A549 (cell line): ENCODE results near the gene ASXL3.

ENCODE experiments used
- CTCF ChIP-seq: fragments of >200 bp; sonication (Bioruptor Twin); formaldehyde crosslinking; IDR thresholded peaks from 3 replicates; pipeline ENCODE4 v1.5.1; 2016
- MAX ChIP-seq: IDR thresholded peaks from 2 replicates; pipeline ENCODE4 v1.6.1; 2012
- NFE2L2 ChIP-seq: fragments of 150-350 bp; conservative IDR thresholded peaks from 2 replicates; pipeline ENCODE4 v1.6.1; 2014; ENCODE audit warnings: low read length
- POLR2A ChIP-seq: IDR thresholded peaks from 2 replicates; pipeline ENCODE4 v1.6.1; 2012; ENCODE audit warnings: mild to moderate bottlenecking, low read length
- RAD21 ChIP-seq, 2 experiments: fragments of >200 bp in 1 of 2; sonication (Bioruptor Twin) in 1 of 2; formaldehyde crosslinking in 1 of 2; IDR thresholded peaks in 1 of 2; conservative IDR thresholded peaks in 1 of 2; 2 replicates in 1 of 2; 3 replicates in 1 of 2; pipeline ENCODE4 v1.6.1; 2012 to 2018; ENCODE audit warnings: inconsistent platforms in 1 of 2
- REST ChIP-seq: fragments of 200-600 bp; sonication (generic); IDR thresholded peaks from 2 replicates; pipeline ENCODE4 v1.6.1; 2016; ENCODE audit warnings: antibody characterized with exemption, mild to moderate bottlenecking, moderate library complexity

DNA sequence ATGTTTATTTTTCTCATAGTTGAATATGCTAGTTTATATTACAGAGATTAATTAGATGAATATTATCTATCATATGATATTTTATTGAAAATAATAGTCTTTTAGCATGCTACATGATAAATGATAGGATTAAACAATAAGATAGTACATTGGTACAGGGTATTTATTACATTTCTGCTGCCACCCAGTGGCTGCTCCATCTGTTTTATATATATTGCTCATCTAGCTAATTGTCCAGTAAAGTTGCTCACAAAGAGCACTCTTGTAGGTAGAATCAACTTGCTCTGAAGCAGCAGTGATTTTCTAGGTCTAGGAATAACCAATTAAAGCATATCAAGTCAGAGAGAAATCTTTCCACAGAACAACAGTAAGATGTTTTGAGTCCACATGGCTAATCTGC, 183.3 kb downstream of the ASXL3 start:
- TF ChIP-seq REST, result no peak
- TF ChIP-seq MAX, result no peak
- no peak for TF ChIP-seq POLR2A
- TF ChIP-seq CTCF, result peak; percentile 19; the same call in 2 of the 3 replicates
- no peak for TF ChIP-seq RAD21 (conservative IDR thresholded peaks at IDR 0.05 in 1 of 2, IDR thresholded peaks at IDR 0.05 in 1 of 2)
- no peak for TF ChIP-seq NFE2L2
